Measurements from ENCODE around the gene COL6A1. TPM values are rescaled to one million over a fixed set of nuclear protein-coding genes. Genes with fewer than 3 reads are reported as not detected.

Gene COL6A1
- total RNA-seq, 1 experiment from 2014 or later = 33.4 TPM

- Histone ChIP-seq H3K4me3 (ENCODE audit: low read depth, low read length) (no peak overlapping the region), H3K9me3 (no peaks in the 10 kb centered on the region), H3K36me3 (ENCODE audit: control insufficient read depth, insufficient read depth, low read length) (no peaks in the 10 kb centered on the region), H3K4me1 (no peaks in the 10 kb centered on the region), H3K27me3 (replicated peaks; ENCODE audit: control insufficient read depth, insufficient read depth, low read length) (no peaks in the 10 kb centered on the region)
- Mint-ChIP-seq H3K27me3 (ENCODE audit: insufficient read depth, unreplicated experiment) (peaks cover 7% of the 10 kb centered on the region), H3K27ac (ENCODE audit: unreplicated experiment) (no peak overlapping the region), H3K4me1 (ENCODE audit: low read depth, unreplicated experiment) (no peaks in the 10 kb centered on the region), H3K9me3 (ENCODE audit: unreplicated experiment) (no peaks in the 10 kb centered on the region), H3K36me3 (ENCODE audit: insufficient read depth, unreplicated experiment) (no peaks in the 10 kb centered on the region), H3K4me3 (ENCODE audit: unreplicated experiment) (no peak overlapping the region)
- no peak for TF ChIP-seq CTCF (IDR thresholded peaks at IDR 0.05; ENCODE audit: insufficient read depth in 1 of 2, low read depth in 1 of 2, low read length in 1 of 2, severe bottlenecking in 1 of 2, unreplicated experiment in 1 of 2)
- intact Hi-C loops (cut with micrococcal nuclease; ENCODE audit: unreplicated experiment) = no loop called here
- POLR2A ChIA-PET = no interaction called here
- no peak for DNase-seq
- CTCF ChIA-PET = no interaction called here
- no TSS peak for BruUV-seq (replicated peaks)
Measured at GRCh38 chr21:45939521-45940045, 42.0 kb upstream of the COL6A1 start.

GRCh38 chr21:45940091-45940490 is 41.5 kb upstream of the COL6A1 start:
- BruUV-seq (replicated peaks) = no TSS peak
- ChIA-PET POLR2A (no interaction called here), CTCF (no interaction called here)
- H3K27me3 ChIP-seq (replicated peaks; ENCODE audit: control insufficient read depth, insufficient read depth, low read length) = no peaks in the 10 kb centered on the region
- no peak overlapping the region for H3K4me3 ChIP-seq (ENCODE audit: low read depth, low read length)
- no peaks in the 10 kb centered on the region for H3K4me1 ChIP-seq
- H3K36me3 Mint-ChIP-seq (ENCODE audit: insufficient read depth, unreplicated experiment) = no peaks in the 10 kb centered on the region
- H3K36me3 ChIP-seq (ENCODE audit: control insufficient read depth, insufficient read depth, low read length) = no peaks in the 10 kb centered on the region
- TF ChIP-seq CTCF (IDR thresholded peaks at IDR 0.05; ENCODE audit: insufficient read depth in 1 of 2, low read depth in 1 of 2, low read length in 1 of 2, severe bottlenecking in 1 of 2, unreplicated experiment in 1 of 2) = no peak
- no peaks in the 10 kb centered on the region for H3K9me3 ChIP-seq
- no peaks in the 10 kb centered on the region for H3K9me3 Mint-ChIP-seq (ENCODE audit: unreplicated experiment)
- DNase-seq = peak in 1 of 2 experiments; percentile 19
- peaks cover 7% of the 10 kb centered on the region for H3K27me3 Mint-ChIP-seq (ENCODE audit: insufficient read depth, unreplicated experiment)
- no peaks in the 10 kb centered on the region for H3K4me1 Mint-ChIP-seq (ENCODE audit: low read depth, unreplicated experiment)
- H3K27ac Mint-ChIP-seq (ENCODE audit: unreplicated experiment) = no peak overlapping the region
- no peak overlapping the region for H3K4me3 Mint-ChIP-seq (ENCODE audit: unreplicated experiment)
- intact Hi-C loops (cut with micrococcal nuclease; ENCODE audit: unreplicated experiment) = no loop called here

- Mint-ChIP-seq H3K36me3 (ENCODE audit: insufficient read depth, unreplicated experiment) (no peaks in the 10 kb centered on the region), H3K4me1 (ENCODE audit: low read depth, unreplicated experiment) (no peaks in the 10 kb centered on the region), H3K27me3 (ENCODE audit: insufficient read depth, unreplicated experiment) (peaks cover 5% of the 10 kb centered on the region), H3K27ac (ENCODE audit: unreplicated experiment) (no peak overlapping the region), H3K4me3 (ENCODE audit: unreplicated experiment) (no peak overlapping the region), H3K9me3 (ENCODE audit: unreplicated experiment) (no peaks in the 10 kb centered on the region)
- no peaks in the 10 kb centered on the region for H3K9me3 ChIP-seq
- no peak overlapping the region for H3K4me3 ChIP-seq (ENCODE audit: low read depth, low read length)
- intact Hi-C loops (cut with micrococcal nuclease; ENCODE audit: unreplicated experiment) = no loop called here
- no peaks in the 10 kb centered on the region for H3K4me1 ChIP-seq
- no TSS peak for BruUV-seq (replicated peaks)
- CTCF ChIA-PET = no interaction called here
- H3K27me3 ChIP-seq (replicated peaks; ENCODE audit: control insufficient read depth, insufficient read depth, low read length) = no peaks in the 10 kb centered on the region
- POLR2A ChIA-PET = no interaction called here
- no peak for TF ChIP-seq CTCF (IDR thresholded peaks at IDR 0.05; ENCODE audit: insufficient read depth in 1 of 2, low read depth in 1 of 2, low read length in 1 of 2, severe bottlenecking in 1 of 2, unreplicated experiment in 1 of 2)
- DNase-seq = peak in 1 of 2 experiments; percentile 25
- no peaks in the 10 kb centered on the region for H3K36me3 ChIP-seq (ENCODE audit: control insufficient read depth, insufficient read depth, low read length)
Measured at GRCh38 chr21:45940621-45941337, 40.8 kb upstream of the COL6A1 start.

All from Caco-2 (cell line).